Stomach (tissue), 9 donors: ENCODE measurements around the gene FCAR. TPM values are rescaled to one million over a fixed set of nuclear protein-coding genes. Genes with fewer than 3 reads are reported as not detected.
A peak's percentile ranks its signal among the peaks of the same experiment; 100 is the strongest.
"Not testable (repeated sequence)": the region's sequence is repeated elsewhere in the genome, so short reads cannot be mapped to it uniquely, and the experiment has no call there.

Experiments used
- DNase-seq, 2 donors: peaks; one replicate each; pipeline versions ENCODE4 v3.0.0 to v3.0.0-alpha.2; 2013 to 2019
- H3K27ac ChIP-seq, 5 donors: fragments of 200-600 bp in 4 of 5; sonication (generic) in 4 of 5; one replicate each; pipeline ENCODE4 v1.5.1; 2013 to 2019; ENCODE audit warnings: mild to moderate bottlenecking in 1 of 5, moderate library complexity in 1 of 5
- H3K27me3 ChIP-seq, 3 donors: fragments of 200-600 bp; sonication (generic); one replicate each; pipeline ENCODE4 v1.5.1; 2017 to 2019; ENCODE audit warnings: mixed run types in 1 of 3
- H3K36me3 ChIP-seq, 4 donors: fragments of 200-600 bp; sonication (generic); 1 replicate in 3 of 4; 2 replicates in 1 of 4; pipeline ENCODE4 v1.5.1; 2016 to 2019
- H3K4me1 ChIP-seq, 4 donors: fragments of 200-600 bp; sonication (generic); one replicate each; pipeline ENCODE4 v1.5.1; 2016 to 2019
- H3K4me3 ChIP-seq, 4 donors: fragments of 200-600 bp; sonication (generic) in 3 of 4; one replicate each; pipeline ENCODE4 v1.5.1; 2016 to 2019; ENCODE audit warnings: mild to moderate bottlenecking in 1 of 4
- H3K9me3 ChIP-seq, 4 donors: fragments of 200-600 bp; sonication (generic); one replicate each; pipeline ENCODE4 v1.5.1; 2016 to 2019
- CTCF ChIP-seq, 7 experiments: fragments of 450-650 bp in 4 of 7; fragments of 200-600 bp in 3 of 7; sonication (generic) in 3 of 7; IDR thresholded peaks; one replicate each; pipeline ENCODE4 v1.5.1; 2016 to 2019; ENCODE audit warnings: antibody characterized with exemption in 7 of 7, control low read depth in 2 of 7, mild to moderate bottlenecking in 1 of 7
- EP300 ChIP-seq: sonication (generic); formaldehyde crosslinking; IDR thresholded peaks from one replicate; pipeline ENCODE4 v1.6.1; 2017; ENCODE audit warnings: antibody characterized with exemption
- POLR2A ChIP-seq, 4 donors: fragments of 450-650 bp; IDR thresholded peaks; one replicate each; pipeline ENCODE4 v1.6.1; 2016; ENCODE audit warnings: antibody characterized with exemption in 4 of 4, control low read depth in 2 of 4, mild to moderate bottlenecking in 1 of 4, moderate library complexity in 1 of 4
- POLR2AphosphoS5 ChIP-seq, 3 donors: sonication (generic); formaldehyde crosslinking; IDR thresholded peaks; one replicate each; pipeline ENCODE4 v1.6.1; 2016; ENCODE audit warnings: antibody characterized with exemption in 3 of 3
- WGBS, 5 donors: extraction: QIAGEN DNeasy Blood & Tissue Kit in 3 of 5; methylation state at CpG; one replicate each; pipeline versions ENCODE4 v1.1.5 to v1.1.7; 2013 to 2018; 5-methylcytosine and 5-hydroxymethylcytosine counted together
- intact Hi-C: fragments of 100-400 bp; cut with DNase I; formaldehyde crosslinking; loops from one replicate; pipeline ENCODE4 v1.15.1; 2023; ENCODE audit warnings: low total_unique reads
- polyA plus RNA-seq, 3 donors: library from polyadenylated mRNA; stranded (reverse); fragments of 200-250 nt; gene quantifications; one replicate each; pipeline ENCODE4 v1.2.3, GENCODE V29; 2013
- total RNA-seq, 5 donors: library from RNA; depleted of rRNA; stranded (reverse); fragments of >200 nt; gene quantifications; one replicate each; pipeline versions ENCODE4 v1.1.0 to v1.2.3, GENCODE V29; 2014 to 2016
- donor health status: healthy with polysubstance abuse.
- donor health status: Bipolar disorder and iron deficiency.
- donor health status: healthy.

Gene FCAR
- total and polyA plus RNA-seq, 8 donors: 0.15 to 2.2 (median 1.3) TPM; not detected in 5

DNA sequence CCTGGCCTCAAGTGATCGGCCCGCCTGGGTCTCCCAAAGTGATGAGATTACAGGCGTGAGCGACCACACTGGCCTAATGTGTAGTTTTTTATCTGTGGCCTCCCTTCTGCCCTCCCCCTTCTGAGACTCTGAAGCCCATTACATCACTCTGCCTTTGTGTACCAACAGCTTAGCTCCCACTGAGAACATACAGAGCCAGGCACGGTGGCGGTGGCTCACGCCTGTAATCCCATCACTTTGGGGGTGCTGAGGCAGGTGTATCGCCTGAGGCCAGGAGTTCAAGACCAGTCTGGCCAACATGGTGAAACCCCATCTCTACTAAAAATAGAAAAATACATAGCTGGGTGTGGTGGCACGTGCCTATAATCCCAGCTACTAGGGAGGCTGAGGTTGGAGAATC, 44.5 kb downstream of the FCAR start:
- no peak overlapping the region for H3K27ac ChIP-seq
- intact Hi-C loops: no loop called here
- no peak for DNase-seq
- no peaks in the 10 kb centered on the region for H3K36me3 ChIP-seq
- peaks cover 0 to 34% (median 0%) of the 10 kb centered on the region in 3 donors for H3K27me3 ChIP-seq
- TF ChIP-seq POLR2AphosphoS5 (IDR thresholded peaks at IDR 0.05) (no peak), EP300 (no peak), CTCF (IDR thresholded peaks at IDR 0.05) (no peak), POLR2A (IDR thresholded peaks at IDR 0.05) (no peak)
- H3K4me3 ChIP-seq: no peak overlapping the region
- WGBS, 5 donors: 70 to 79% (median 77%) methylated on average over 9 of the region's 9 CpGs
- no peaks in the 10 kb centered on the region for H3K4me1 ChIP-seq
- H3K9me3 ChIP-seq: no peaks in the 10 kb centered on the region

DNA sequence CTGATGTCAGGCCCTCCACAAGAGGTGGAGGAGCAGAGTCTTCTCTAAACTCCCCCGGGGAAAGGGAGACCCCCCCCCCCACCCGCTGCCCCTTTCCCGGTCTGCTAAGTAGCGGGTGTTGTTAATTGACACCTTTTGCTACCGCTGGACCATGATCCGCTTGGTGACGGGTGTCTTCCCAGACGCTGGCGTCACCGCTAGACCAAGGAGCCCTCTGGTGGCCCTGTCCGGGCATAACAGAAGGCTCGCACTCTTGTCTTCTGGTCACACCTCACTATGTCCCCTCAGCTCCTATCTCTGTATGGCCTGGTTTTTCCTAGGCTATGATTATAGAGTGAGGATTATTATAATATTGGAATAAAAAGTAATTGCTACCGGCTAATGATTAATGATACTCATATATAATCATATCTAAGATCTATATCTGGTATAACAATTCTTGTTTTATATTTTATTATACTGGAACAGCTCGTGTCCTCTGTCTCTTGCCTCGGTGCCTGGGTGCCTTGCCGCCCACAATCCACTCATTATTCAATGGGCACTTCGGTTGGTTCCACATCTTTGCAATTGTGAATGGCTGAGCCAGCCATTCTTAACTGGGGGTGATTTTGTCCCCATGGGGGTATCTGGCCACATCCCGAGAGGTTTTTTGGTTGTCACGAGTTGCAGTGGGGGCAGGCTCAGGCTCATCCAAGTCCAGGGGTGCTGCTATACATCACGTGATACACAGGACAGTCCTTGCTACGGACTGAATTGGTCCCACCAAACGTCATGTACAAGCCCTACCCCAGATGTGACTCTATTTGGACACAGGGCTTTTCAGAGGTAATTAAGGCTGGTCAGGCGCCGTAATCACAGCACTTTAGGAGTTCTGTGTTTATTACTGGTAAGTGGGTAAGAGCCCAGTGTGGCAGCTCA, 45.9 kb downstream of the FCAR start:
- H3K36me3 ChIP-seq, intact Hi-C loops, H3K27ac ChIP-seq, H3K9me3 ChIP-seq, DNase-seq, H3K4me1 ChIP-seq, H3K4me3 ChIP-seq: not testable (repeated sequence)
- TF ChIP-seq CTCF (IDR thresholded peaks at IDR 0.05): peak in 1 of 7 experiments; percentile 10
- 37 to 44% (median 41%) methylated on average over 19 to 23 of the region's 24 CpGs for WGBS, 5 donors
- peaks cover 0 to 27% (median 0%) of the 10 kb centered on the region in 3 donors for H3K27me3 ChIP-seq

DNA sequence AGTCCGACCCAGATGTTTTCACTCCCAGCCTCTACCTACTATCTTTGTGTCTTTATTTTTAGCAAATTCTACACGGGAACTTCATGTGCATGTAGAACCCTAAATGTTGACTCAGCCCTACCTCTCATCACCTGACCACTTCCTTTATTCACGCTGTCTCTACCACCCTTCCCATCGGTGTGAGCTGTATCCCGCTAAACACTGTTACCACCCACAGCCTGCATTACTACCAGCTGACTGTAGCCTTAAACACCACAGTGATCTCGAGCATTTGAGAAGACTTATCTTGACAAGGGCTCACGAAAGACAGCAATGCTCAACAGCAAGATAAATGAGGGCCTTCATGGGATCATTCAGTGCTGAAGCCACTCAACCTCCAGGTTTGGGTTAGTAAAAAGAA, 47.0 kb downstream of the FCAR start:
- H3K4me3 ChIP-seq: no peak overlapping the region
- 57 to 62% (median 59%) methylated on average over 7 of the region's 7 CpGs for WGBS, 5 donors
- no peak for TF ChIP-seq EP300
- TF ChIP-seq POLR2AphosphoS5 (IDR thresholded peaks at IDR 0.05): no peak
- TF ChIP-seq POLR2A (IDR thresholded peaks at IDR 0.05): no peak
- no peak for TF ChIP-seq CTCF (IDR thresholded peaks at IDR 0.05)
- intact Hi-C loops: no loop called here
- H3K36me3 ChIP-seq: no peaks in the 10 kb centered on the region
- no peak overlapping the region for H3K27ac ChIP-seq
- peaks cover 0 to 26% (median 0%) of the 10 kb centered on the region in 3 donors for H3K27me3 ChIP-seq
- no peak for DNase-seq
- no peaks in the 10 kb centered on the region for H3K4me1 ChIP-seq
- no peaks in the 10 kb centered on the region for H3K9me3 ChIP-seq

- no peak for DNase-seq
- Histone ChIP-seq H3K36me3 (no peaks in the 10 kb centered on the region), H3K9me3 (peaks cover 0 to 15% (median 7%) of the 10 kb centered on the region in 4 donors), H3K4me1 (no peaks in the 10 kb centered on the region), H3K4me3 (no peak overlapping the region), H3K27ac (no peak overlapping the region), H3K27me3 (peaks cover 0 to 17% (median 0%) of the 10 kb centered on the region in 3 donors)
- 70 to 77% (median 74%) methylated on average over 9 of the region's 9 CpGs for WGBS, 5 donors
- intact Hi-C loops: no loop called here
- no peak for TF ChIP-seq POLR2AphosphoS5 (IDR thresholded peaks at IDR 0.05)
- TF ChIP-seq POLR2A (IDR thresholded peaks at IDR 0.05): no peak
- TF ChIP-seq CTCF (IDR thresholded peaks at IDR 0.05): no peak
- TF ChIP-seq EP300: no peak
Measured at GRCh38 chr19:54923276-54923675, 49.2 kb downstream of the FCAR start.
